ENCODE measurements around the gene SLC26A9.

SLC26A9 gene

GRCh38 chr1:205988585-205988995 is 45.3 kb upstream of the SLC26A9 start:
- no peak for DNase-seq
- no peak for TF ChIP-seq CTCF (IDR thresholded peaks at IDR 0.05)
- no peak overlapping the region for H3K27ac ChIP-seq
- peaks cover 0 to 13% (median 0%) of the 10 kb centered on the region in 4 donors for H3K4me1 ChIP-seq
- no peak overlapping the region for H3K4me3 ChIP-seq
- peaks cover 8 to 28% (median 18%) of the 10 kb centered on the region in 3 donors for H3K36me3 ChIP-seq
- intact Hi-C loops (cut with DNase I; ENCODE audit: low total_unique reads) = no loop called here
- no peaks in the 10 kb centered on the region for H3K9me3 ChIP-seq
- H3K27me3 ChIP-seq = no peaks in the 10 kb centered on the region

- intact Hi-C loops (cut with DNase I; ENCODE audit: low total_unique reads) = no loop called here
- H3K9me3 ChIP-seq = no peaks in the 10 kb centered on the region
- TF ChIP-seq CTCF (IDR thresholded peaks at IDR 0.05) = no peak
- peaks cover 0 to 13% (median 0%) of the 10 kb centered on the region in 4 donors for H3K4me1 ChIP-seq
- no peaks in the 10 kb centered on the region for H3K27me3 ChIP-seq
- H3K36me3 ChIP-seq = peaks cover 0 to 13% (median 10%) of the 10 kb centered on the region in 3 donors
- H3K27ac ChIP-seq = peak overlapping the region in 1 of 2 donors; percentile 1
- H3K4me3 ChIP-seq = no peak overlapping the region
- no peak for DNase-seq
Observed at GRCh38 chr1:205986861-205987260, 43.6 kb upstream of the SLC26A9 start.

- intact Hi-C loops (cut with DNase I; ENCODE audit: low total_unique reads) = no loop called here
- Histone ChIP-seq H3K9me3 (no peaks in the 10 kb centered on the region), H3K4me1 (peaks cover 0 to 13% (median 0%) of the 10 kb centered on the region in 4 donors), H3K27me3 (no peaks in the 10 kb centered on the region), H3K4me3 (no peak overlapping the region), H3K36me3 (peaks cover 0 to 8% (median 4%) of the 10 kb centered on the region in 3 donors), H3K27ac (peak overlapping the region in 1 of 2 donors; percentile 1)
- DNase-seq = no peak
- TF ChIP-seq CTCF (IDR thresholded peaks at IDR 0.05) = no peak
Observed at GRCh38 chr1:205986292-205986691, 43.0 kb upstream of the SLC26A9 start.

GRCh38 chr1:205985330-205986005 is 42.2 kb upstream of the SLC26A9 start:
- Histone ChIP-seq H3K27ac (no peak overlapping the region), H3K4me1 (peaks cover 0 to 13% (median 0%) of the 10 kb centered on the region in 4 donors), H3K4me3 (no peak overlapping the region), H3K27me3 (no peaks in the 10 kb centered on the region), H3K9me3 (no peaks in the 10 kb centered on the region), H3K36me3 (peaks cover 0 to 5% (median 0%) of the 10 kb centered on the region in 3 donors)
- TF ChIP-seq CTCF (IDR thresholded peaks at IDR 0.05) = no peak
- no peak for DNase-seq
- intact Hi-C loops (cut with DNase I; ENCODE audit: low total_unique reads) = no loop called here

- TF ChIP-seq CTCF (IDR thresholded peaks at IDR 0.05) = peak; percentile 49 to 51
- H3K27ac ChIP-seq = no peak overlapping the region
- DNase-seq = peak; percentile 63 to 70
- H3K27me3 ChIP-seq = no peaks in the 10 kb centered on the region
- H3K4me3 ChIP-seq = no peak overlapping the region
- H3K36me3 ChIP-seq = no peaks in the 10 kb centered on the region
- intact Hi-C loops (cut with DNase I; ENCODE audit: low total_unique reads) = no loop called here
- peaks cover 0 to 13% (median 0%) of the 10 kb centered on the region in 4 donors for H3K4me1 ChIP-seq
- no peaks in the 10 kb centered on the region for H3K9me3 ChIP-seq
Observed at GRCh38 chr1:205983925-205984725, 40.9 kb upstream of the SLC26A9 start.
